Metanephros (tissue), 1 donor: Measurements from ENCODE around the gene BICD2. TPM values are rescaled to one million over a fixed set of nuclear protein-coding genes. Genes with fewer than 3 reads are reported as not detected.

Source experiments
- total RNA-seq: library from RNA; depleted of rRNA; stranded (reverse); fragments of >200 nt; gene quantifications from one replicate; pipeline ENCODE4 v1.2.3, GENCODE V29; 2014

Gene BICD2
- 37.0 TPM for total RNA-seq

GRCh38 chr9:92764381-92764987 lies at the start of gene BICD2:
Gene BICD2, minus strand, starts transcription at chr9:92764833. Its CDS starts 89 bp downstream, at chr9:92764744.

DNA sequence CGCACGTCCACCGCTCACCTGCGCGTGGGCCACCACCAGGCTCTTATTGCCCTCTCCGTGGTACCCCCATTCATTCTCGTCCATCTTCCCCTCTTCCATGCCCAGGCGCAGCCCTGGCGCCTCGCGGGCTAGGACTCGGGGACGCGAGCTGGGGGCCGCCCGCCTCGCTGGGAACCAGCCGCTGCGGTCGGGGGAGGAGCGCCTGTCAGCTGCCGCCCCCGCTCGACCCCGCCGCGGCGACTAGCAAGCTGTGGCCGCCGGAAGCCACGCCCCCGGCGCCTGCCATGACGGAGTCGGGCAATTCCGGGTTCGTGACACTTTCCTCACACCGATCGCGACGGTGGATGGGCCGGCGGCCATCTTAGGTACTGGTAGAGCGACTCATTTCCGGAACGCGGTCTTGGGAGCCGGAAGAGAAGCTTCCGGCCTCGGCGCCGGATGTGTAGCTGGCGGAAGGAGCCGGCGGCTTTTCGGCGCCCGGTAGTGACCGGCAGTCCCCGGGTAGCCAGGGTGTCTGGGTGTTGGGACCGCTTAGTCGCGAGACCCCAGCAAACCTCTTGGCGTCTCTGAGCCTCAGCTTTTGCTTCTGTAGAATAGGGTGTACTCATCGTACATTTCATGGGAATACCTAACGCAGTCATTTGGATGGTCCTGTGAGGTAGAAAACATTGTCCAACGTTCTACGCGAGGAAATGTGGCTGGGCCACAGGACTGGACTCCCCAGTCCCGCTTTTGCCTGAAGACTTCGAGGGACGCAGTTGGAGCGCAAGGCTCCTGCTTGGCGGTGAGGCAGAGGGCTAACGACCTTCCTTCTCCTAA lies 94.5 kb downstream of the BICD2 start, which contains the start of gene IPPK:
TSS of gene IPPK (minus strand) at position 242 of the 819 bp plus-strand sequence. CDS start at position 99, 143 bp downstream.

Other genes with a start within 250 kb of the BICD2 start
- gene ECM2, start 228.8 kb downstream of the BICD2 start, total RNA-seq = 28.6 TPM
- gene IPPK, start 94.7 kb downstream of the BICD2 start, total RNA-seq = 7.2 TPM
- 18.8 TPM for gene ZNF484, start 113.2 kb upstream of the BICD2 start, total RNA-seq
- 12.0 TPM for gene FGD3, start 182.7 kb upstream of the BICD2 start, total RNA-seq